ENCODE measurements around the gene CELA2A. TPM values are rescaled to one million over a fixed set of nuclear protein-coding genes. Genes with fewer than 3 reads are reported as not detected.
"Not testable (repeated sequence)": the region's sequence is repeated elsewhere in the genome, so short reads cannot be mapped to it uniquely, and the experiment has no call there.

The CELA2A gene
- total RNA-seq, 1 experiment from 2014 or later, result not detected

- ChIA-PET POLR2A (ENCODE audit: unreplicated experiment) (no interaction called here), CTCF (interaction anchor here (0.6 kb wide), 1 partner anchor 85 kb away, joined by 3 read pairs; no protein-coding TSS in a partner anchor)
- Histone ChIP-seq H3K9me3 (ENCODE audit: low read length) (no peaks in the 10 kb centered on the region), H3K79me2 (ENCODE audit: low read length) (no peaks in the 10 kb centered on the region), H3K9me2 (replicated peaks; ENCODE audit: low read length) (no peaks in the 10 kb centered on the region), H3K27me3 (ENCODE audit: low read length) (no peaks in the 10 kb centered on the region), H2AFZ (ENCODE audit: low read length) (no peak overlapping the region), H3K4me1 (ENCODE audit: insufficient read depth, low read length) (peaks cover 16% of the 10 kb centered on the region), H3K9ac (ENCODE audit: low read length) (no peak overlapping the region), H3K36me3 (ENCODE audit: low read depth, low read length) (no peaks in the 10 kb centered on the region), H3K27ac (ENCODE audit: low read length) (no peak overlapping the region), H3F3A (ENCODE audit: low read length, unreplicated experiment) (no peaks in the 10 kb centered on the region), H4K20me1 (ENCODE audit: low read length) (no peaks in the 10 kb centered on the region), H3K4me2 (ENCODE audit: low read length) (no peak overlapping the region), H3K4me3 (ENCODE audit: low read length) (no peak overlapping the region)
- BruUV-seq (replicated peaks), result no TSS peak
- intact Hi-C loops (cut with micrococcal nuclease), result no loop called here
- DNase-seq, result peak; percentile 46
- no peak for TF ChIP-seq EZH2 (IDR thresholded peaks at IDR 0.05; ENCODE audit: low read length, unreplicated experiment)
- TF ChIP-seq EZH2phosphoT487 (IDR thresholded peaks at IDR 0.05; ENCODE audit: borderline replicate concordance, low read length), result no peak
- no peak for TF ChIP-seq CTCF (conservative IDR thresholded peaks at IDR 0.05; ENCODE audit: low read depth, low read length)
- peak; percentile 69 for ATAC-seq
These were observed 54.3 kb downstream of the CELA2A start for GRCh38 chr1:15510611-15511405.

GRCh38 chr1:15513192-15513591, 56.7 kb downstream of the CELA2A start:
- H3K4me3 ChIP-seq (ENCODE audit: low read length), result no peak overlapping the region
- CTCF ChIA-PET, result no interaction called here
- no peak overlapping the region for H3K9ac ChIP-seq (ENCODE audit: low read length)
- H3K36me3 ChIP-seq (ENCODE audit: low read depth, low read length), result no peaks in the 10 kb centered on the region
- H3F3A ChIP-seq (ENCODE audit: low read length, unreplicated experiment), result no peaks in the 10 kb centered on the region
- DNase-seq (no peak), ATAC-seq (no peak)
- no peaks in the 10 kb centered on the region for H3K27me3 ChIP-seq (ENCODE audit: low read length)
- H3K27ac ChIP-seq (ENCODE audit: low read length), result no peak overlapping the region
- H4K20me1 ChIP-seq (ENCODE audit: low read length), result no peaks in the 10 kb centered on the region
- POLR2A ChIA-PET (ENCODE audit: unreplicated experiment), result interaction anchor here (0.6 kb wide), 1 partner anchor 52 kb away, joined by 3 read pairs; no protein-coding TSS in a partner anchor
- H3K4me1 ChIP-seq (ENCODE audit: insufficient read depth, low read length), result peaks cover 16% of the 10 kb centered on the region
- no TSS peak for BruUV-seq (replicated peaks)
- H2AFZ ChIP-seq (ENCODE audit: low read length), result no peak overlapping the region
- H3K4me2 ChIP-seq (ENCODE audit: low read length), result no peak overlapping the region
- intact Hi-C loops (cut with micrococcal nuclease), result no loop called here
- no peaks in the 10 kb centered on the region for H3K9me3 ChIP-seq (ENCODE audit: low read length)
- TF ChIP-seq CTCF (conservative IDR thresholded peaks at IDR 0.05; ENCODE audit: low read depth, low read length), result no peak
- H3K9me2 ChIP-seq (replicated peaks; ENCODE audit: low read length), result no peaks in the 10 kb centered on the region
- H3K79me2 ChIP-seq (ENCODE audit: low read length), result no peaks in the 10 kb centered on the region

GRCh38 chr1:15513919-15514318, 57.4 kb downstream of the CELA2A start:
- peaks cover 16% of the 10 kb centered on the region for H3K4me1 ChIP-seq (ENCODE audit: insufficient read depth, low read length)
- no peak overlapping the region for H3K4me2 ChIP-seq (ENCODE audit: low read length)
- no peaks in the 10 kb centered on the region for H3K9me3 ChIP-seq (ENCODE audit: low read length)
- H3K9ac ChIP-seq (ENCODE audit: low read length), result no peak overlapping the region
- intact Hi-C loops (cut with micrococcal nuclease), result no loop called here
- no peak overlapping the region for H2AFZ ChIP-seq (ENCODE audit: low read length)
- ChIA-PET POLR2A (ENCODE audit: unreplicated experiment) (interaction anchor here (0.6 kb wide), 1 partner anchor 292 kb away, joined by 4 read pairs; no protein-coding TSS in a partner anchor), CTCF (no interaction called here)
- H3K27ac ChIP-seq (ENCODE audit: low read length), result no peak overlapping the region
- TF ChIP-seq EZH2 (IDR thresholded peaks at IDR 0.05; ENCODE audit: low read length, unreplicated experiment) (no peak), CTCF (conservative IDR thresholded peaks at IDR 0.05; ENCODE audit: low read depth, low read length) (no peak), EZH2phosphoT487 (IDR thresholded peaks at IDR 0.05; ENCODE audit: borderline replicate concordance, low read length) (no peak)
- no TSS peak for BruUV-seq (replicated peaks)
- H4K20me1 ChIP-seq (ENCODE audit: low read length), result no peaks in the 10 kb centered on the region
- DNase-seq, result no peak
- no peaks in the 10 kb centered on the region for H3K9me2 ChIP-seq (replicated peaks; ENCODE audit: low read length)
- no peaks in the 10 kb centered on the region for H3K36me3 ChIP-seq (ENCODE audit: low read depth, low read length)
- no peaks in the 10 kb centered on the region for H3F3A ChIP-seq (ENCODE audit: low read length, unreplicated experiment)
- ATAC-seq, result no peak
- H3K27me3 ChIP-seq (ENCODE audit: low read length), result no peaks in the 10 kb centered on the region
- H3K4me3 ChIP-seq (ENCODE audit: low read length), result no peak overlapping the region
- no peaks in the 10 kb centered on the region for H3K79me2 ChIP-seq (ENCODE audit: low read length)

- peaks cover 16% of the 10 kb centered on the region for H3K4me1 ChIP-seq (ENCODE audit: insufficient read depth, low read length)
- H3K9me3 ChIP-seq (ENCODE audit: low read length); H3K9ac ChIP-seq (ENCODE audit: low read length); H3K27ac ChIP-seq (ENCODE audit: low read length); H4K20me1 ChIP-seq (ENCODE audit: low read length); H3K9me2 ChIP-seq (replicated peaks; ENCODE audit: low read length); H3F3A ChIP-seq (ENCODE audit: low read length, unreplicated experiment); H3K36me3 ChIP-seq (ENCODE audit: low read depth, low read length); H3K79me2 ChIP-seq (ENCODE audit: low read length); intact Hi-C loops (cut with micrococcal nuclease); H2AFZ ChIP-seq (ENCODE audit: low read length); DNase-seq; BruUV-seq (replicated peaks); H3K4me2 ChIP-seq (ENCODE audit: low read length); H3K4me3 ChIP-seq (ENCODE audit: low read length); H3K27me3 ChIP-seq (ENCODE audit: low read length); ATAC-seq; POLR2A ChIA-PET (ENCODE audit: unreplicated experiment): not testable (repeated sequence)
- CTCF ChIA-PET, result interaction anchor here (0.9 kb wide), 1 partner anchor 12 kb away, joined by 3 read pairs; the partner anchor contains the start of gene DNAJC16
These were observed 58.0 kb downstream of the CELA2A start for GRCh38 chr1:15514557-15514956.

All from PC-3 (cell line).